Fibroblast of skin of scalp (primary cell): Measurements from ENCODE around the gene FNDC3B. TPM values are rescaled to one million over a fixed set of nuclear protein-coding genes. Genes with fewer than 3 reads are reported as not detected.
A peak's percentile ranks its signal among the peaks of the same experiment; 100 is the strongest.
"Not testable (repeated sequence)": the region's sequence is repeated elsewhere in the genome, so short reads cannot be mapped to it uniquely, and the experiment has no call there.

ENCODE experiments used
- DNase-seq: peaks from one replicate; pipeline ENCODE4 v3.0.0-alpha.2; 2013
- polyA plus RNA-seq, 2 experiments: library from polyadenylated mRNA; unstranded; fragments of 120-200 nt; gene quantifications; one replicate each; pipeline ENCODE4 v1.2.1, GENCODE V29; 2013; ENCODE audit not compliant: insufficient read length in 2 of 2

The FNDC3B gene
- polyA plus RNA-seq (2013, experiment 1 of 2; ENCODE audit: insufficient read length): 96.1 TPM
- 105 TPM for polyA plus RNA-seq (2013, experiment 2 of 2; ENCODE audit: insufficient read length)

GRCh38 chr3:172039436-172040077 lies at the start of gene FNDC3B:
TSS of gene FNDC3B (plus strand) at chr3:172039578. CDS start at chr3:172112480, 72,902 bp downstream.
- DNase-seq: peak; percentile 97

- DNase-seq: not testable (repeated sequence)
Observed at GRCh38 chr3:171990239-171990638, 49.1 kb upstream of the FNDC3B start.

- no peak for DNase-seq
Observed at GRCh38 chr3:171991166-171991565, 48.2 kb upstream of the FNDC3B start.

- peak; percentile 95 for DNase-seq
Observed at GRCh38 chr3:171994646-171995428, 44.5 kb upstream of the FNDC3B start.

GRCh38 chr3:171995486-171995885 lies 43.9 kb upstream of the FNDC3B start:
- DNase-seq: no peak

- no peak for DNase-seq
Observed at GRCh38 chr3:171996178-171996817, 43.1 kb upstream of the FNDC3B start.

GRCh38 chr3:171998731-171999130 lies 40.6 kb upstream of the FNDC3B start:
- DNase-seq: not testable (repeated sequence)

GRCh38 chr3:172001616-172002015 lies 37.8 kb upstream of the FNDC3B start:
- DNase-seq: not testable (repeated sequence)

- DNase-seq: no peak
Observed at GRCh38 chr3:172002512-172003078, 36.8 kb upstream of the FNDC3B start.

- no peak for DNase-seq
Observed at GRCh38 chr3:172003146-172003545, 36.2 kb upstream of the FNDC3B start.

GRCh38 chr3:172007065-172007370 lies 32.4 kb upstream of the FNDC3B start:
- DNase-seq: no peak

GRCh38 chr3:172009803-172010202 lies 29.6 kb upstream of the FNDC3B start:
- DNase-seq: no peak

- no peak for DNase-seq
Observed at GRCh38 chr3:172012775-172013174, 26.6 kb upstream of the FNDC3B start.

GRCh38 chr3:172014145-172014544 lies 25.2 kb upstream of the FNDC3B start:
- no peak for DNase-seq

GRCh38 chr3:172018364-172018763 lies 21.0 kb upstream of the FNDC3B start:
- DNase-seq: no peak

- no peak for DNase-seq
Observed at GRCh38 chr3:172020763-172021162, 18.6 kb upstream of the FNDC3B start.

- DNase-seq: no peak
Observed at GRCh38 chr3:172021164-172021563, 18.2 kb upstream of the FNDC3B start.

GRCh38 chr3:172021859-172022258 lies 17.5 kb upstream of the FNDC3B start:
- DNase-seq: no peak

- no peak for DNase-seq
Observed at GRCh38 chr3:172023915-172024314, 15.5 kb upstream of the FNDC3B start.

GRCh38 chr3:172024679-172025078 lies 14.7 kb upstream of the FNDC3B start:
- DNase-seq: no peak

GRCh38 chr3:172029425-172030098 lies 9.8 kb upstream of the FNDC3B start:
- DNase-seq: no peak

- DNase-seq: no peak
Observed at GRCh38 chr3:172030181-172030580, 9.2 kb upstream of the FNDC3B start.

GRCh38 chr3:172031996-172032395 lies 7.4 kb upstream of the FNDC3B start:
- peak; percentile 19 for DNase-seq
